ENCODE data around the gene GJA3. TPM values are rescaled to one million over a fixed set of nuclear protein-coding genes. Genes with fewer than 3 reads are reported as not detected.

Gene GJA3
- total and polyA plus RNA-seq, 10 of the 15 experiments (the other 5 are each of a cell fraction or from before 2014, with no cell fraction given) = 0.03 to 0.11 (median 0.04) TPM; not detected in 5

GRCh38 chr13:20099319-20099718 lies 61.5 kb downstream of the GJA3 start (continued):
- TF ChIP-seq BRCA1 (IDR thresholded peaks at IDR 0.05; ENCODE audit: low read depth, low read length) (no peak), JUND (IDR thresholded peaks at IDR 0.05; ENCODE audit: low read depth, low read length) (no peak), RELA (IDR thresholded peaks at IDR 0.05; ENCODE audit: borderline replicate concordance, partially characterized antibody) (no peak), YY1 (IDR thresholded peaks at IDR 0.05; ENCODE audit: low read depth, low read length) (no peak)

- ChIA-PET POLR2A (no interaction called here), RAD21 (ENCODE audit: unreplicated experiment) (no interaction called here), SMC1A (ENCODE audit: uncharacterized antibody, unreplicated experiment) (no interaction called here), CTCF (interaction anchor here (1.2 kb wide), 1 partner anchor 11 kb away, joined by 4 read pairs; no protein-coding TSS in a partner anchor)
- Histone ChIP-seq H2AFZ (ENCODE audit: control insufficient read depth, low read depth, low read length) (no peak overlapping the region), H3K4me3 (no peak overlapping the region), H3K4me1 (ENCODE audit: control insufficient read depth, insufficient read depth, low read length) (no peaks in the 10 kb centered on the region), H3K9ac (ENCODE audit: control insufficient read depth, insufficient read depth, low read length) (no peak overlapping the region), H3K4me2 (ENCODE audit: control insufficient read depth, insufficient read depth) (no peak overlapping the region), H3K36me3 (ENCODE audit: control insufficient read depth in 2 of 2, insufficient read depth in 2 of 2, low read length in 1 of 2) (no peaks in the 10 kb centered on the region), H3K27me3 (replicated peaks in 1 of 2; ENCODE audit: control insufficient read depth in 2 of 2, insufficient read depth in 2 of 2, low read length in 1 of 2) (no peaks in the 10 kb centered on the region), H3K9me3 (replicated peaks; ENCODE audit: control insufficient read depth, insufficient read depth, low read length) (no peaks in the 10 kb centered on the region), H3K27ac (ENCODE audit: control insufficient read depth, insufficient read depth) (no peak overlapping the region), H3K79me2 (ENCODE audit: control insufficient read depth, insufficient read depth, low read length) (no peaks in the 10 kb centered on the region), H4K20me1 (ENCODE audit: control insufficient read depth, insufficient read depth) (no peaks in the 10 kb centered on the region)
- BruUV-seq (replicated peaks) = no TSS peak
- no peak for TF ChIP-seq MYB (IDR thresholded peaks at IDR 0.05; ENCODE audit: borderline replicate concordance, low read depth, low read length)
- DNase-seq (ENCODE audit: low read depth, low spot score) (no peak), ATAC-seq (no peak), FAIRE-seq (no peak)
- in situ Hi-C loops (cut with MboI) (no loop called here), intact Hi-C loops (cut with micrococcal nuclease; ENCODE audit: unreplicated experiment) (loop anchor here (5.0 kb wide), 1 partner anchor 68 kb away; the partner anchor contains the start of gene GJA3)
- WGBS (ENCODE audit: insufficient coverage, insufficient replicate concordance, low lambda C conversion rate, missing lambda C conversion rate) = 76% methylated on average over 6 of the region's 6 CpGs
Measured at GRCh38 chr13:20093951-20094350, 66.9 kb downstream of the GJA3 start.

- no peak overlapping the region for H3K27ac ChIP-seq (ENCODE audit: control insufficient read depth, insufficient read depth)
- BruUV-seq (replicated peaks) = no TSS peak
- no peaks in the 10 kb centered on the region for H3K79me2 ChIP-seq (ENCODE audit: control insufficient read depth, insufficient read depth, low read length)
- H3K4me1 ChIP-seq (ENCODE audit: control insufficient read depth, insufficient read depth, low read length) = no peaks in the 10 kb centered on the region
- no peak overlapping the region for H3K9ac ChIP-seq (ENCODE audit: control insufficient read depth, insufficient read depth, low read length)
- no peak overlapping the region for H3K4me3 ChIP-seq
- DNase-seq (ENCODE audit: low read depth, low spot score) (no peak), ATAC-seq (no peak), FAIRE-seq (no peak)
- CTCF ChIA-PET = interaction anchor here (1.3 kb wide), 1 partner anchor 74 kb away, joined by 3 read pairs; no protein-coding TSS in a partner anchor
- H2AFZ ChIP-seq (ENCODE audit: control insufficient read depth, low read depth, low read length) = no peak overlapping the region
- no peaks in the 10 kb centered on the region for H3K9me3 ChIP-seq (replicated peaks; ENCODE audit: control insufficient read depth, insufficient read depth, low read length)
- H3K36me3 ChIP-seq (ENCODE audit: control insufficient read depth in 2 of 2, insufficient read depth in 2 of 2, low read length in 1 of 2) = 0 out of 4 replicates have a peak, but pooled peaks cover 0 to 5% of the 10 kb centered on the region in 2 experiments
- in situ Hi-C loops (cut with MboI) (no loop called here), intact Hi-C loops (cut with micrococcal nuclease; ENCODE audit: unreplicated experiment) (loop anchor here (5.0 kb wide), 1 partner anchor 72 kb away; the partner anchor contains the start of gene GJA3)
- POLR2A ChIA-PET = no interaction called here
- H3K27me3 ChIP-seq (replicated peaks in 1 of 2; ENCODE audit: control insufficient read depth in 2 of 2, insufficient read depth in 2 of 2, low read length in 1 of 2) = no peaks in the 10 kb centered on the region
- SMC1A ChIA-PET (ENCODE audit: uncharacterized antibody, unreplicated experiment) = no interaction called here
- H4K20me1 ChIP-seq (ENCODE audit: control insufficient read depth, insufficient read depth) = no peaks in the 10 kb centered on the region
- RAD21 ChIA-PET (ENCODE audit: unreplicated experiment) = no interaction called here
- no peak overlapping the region for H3K4me2 ChIP-seq (ENCODE audit: control insufficient read depth, insufficient read depth)
- 47% methylated on average over 1 of the region's 1 CpG for WGBS (ENCODE audit: insufficient coverage, insufficient replicate concordance, low lambda C conversion rate, missing lambda C conversion rate)
- TF ChIP-seq USF2 (IDR thresholded peaks at IDR 0.05; ENCODE audit: borderline replicate concordance, low read depth, low read length) (no peak), ZNF592 (IDR thresholded peaks at IDR 0.05) (no peak), SRF (IDR thresholded peaks at IDR 0.05; ENCODE audit: low read depth in 2 of 2, low read length in 2 of 2) (no peak), KDM1A (IDR thresholded peaks at IDR 0.05; ENCODE audit: borderline replicate concordance) (no peak), PML (IDR thresholded peaks at IDR 0.05; ENCODE audit: low read length) (no peak)
Measured at GRCh38 chr13:20090349-20090748, 70.5 kb downstream of the GJA3 start.

Data from GM12878 (cell line).